ENCODE measurements around the gene INPP5A.
"Not testable (repeated sequence)": the region's sequence is repeated elsewhere in the genome, so short reads cannot be mapped to it uniquely, and the experiment has no call there.

INPP5A gene

DNA sequence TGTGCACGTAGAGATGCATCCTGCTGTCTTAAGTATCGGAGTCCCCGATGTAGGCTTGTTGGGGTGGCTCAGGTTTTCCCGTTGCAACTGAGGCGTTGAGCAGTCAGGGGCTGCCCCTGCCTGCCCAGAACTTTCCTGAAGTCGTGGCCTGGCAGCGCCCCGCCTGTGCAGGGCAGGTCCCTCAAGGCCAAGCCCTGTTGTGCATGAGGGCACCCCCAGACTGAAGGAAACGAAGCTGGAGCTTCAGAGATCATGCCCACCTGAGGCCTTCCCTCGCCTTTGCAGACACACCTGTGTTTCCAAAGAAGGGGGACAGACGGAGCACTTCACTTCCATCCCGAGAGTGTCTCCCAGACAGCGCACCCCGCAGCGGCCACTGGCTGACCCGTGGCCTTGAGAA lies 127.3 kb downstream of the INPP5A start:
- DNase-seq, result no peak

DNA sequence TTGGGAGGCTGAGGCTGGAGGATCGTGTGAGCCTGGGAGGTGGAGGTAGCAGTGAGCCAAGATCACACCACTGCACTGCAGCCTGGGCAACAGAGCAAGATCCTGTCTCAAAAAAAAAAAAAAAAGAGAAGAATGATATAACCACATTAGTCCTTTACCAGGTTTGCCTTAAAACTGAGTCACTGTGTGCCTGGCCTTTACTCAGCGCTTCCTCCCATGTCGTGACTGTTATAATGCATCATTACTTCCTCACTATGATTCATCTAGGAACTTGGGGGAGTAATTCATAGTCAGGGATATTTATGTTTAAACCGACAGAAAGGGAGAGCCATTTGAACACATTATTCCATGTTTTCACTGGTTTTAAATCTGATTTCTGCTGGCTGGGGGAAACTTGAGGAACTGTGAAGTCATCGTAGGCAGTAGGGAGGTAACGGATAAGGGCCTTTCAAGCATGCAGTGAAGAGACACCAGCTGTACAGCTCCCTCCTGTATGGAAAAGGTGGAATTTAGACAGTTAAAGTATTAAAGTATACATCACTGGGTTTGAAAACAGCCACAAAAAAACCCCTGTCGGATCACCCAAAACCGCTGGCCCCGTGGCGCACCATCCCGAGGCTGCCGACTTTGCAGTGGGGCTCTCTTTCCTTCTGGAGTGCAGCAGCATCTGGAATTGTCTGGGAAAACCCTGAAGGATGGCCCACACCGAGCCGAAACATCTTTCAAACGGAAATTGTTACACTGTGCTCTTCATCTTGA lies 128.5 kb downstream of the INPP5A start:
- no peak for DNase-seq

DNA sequence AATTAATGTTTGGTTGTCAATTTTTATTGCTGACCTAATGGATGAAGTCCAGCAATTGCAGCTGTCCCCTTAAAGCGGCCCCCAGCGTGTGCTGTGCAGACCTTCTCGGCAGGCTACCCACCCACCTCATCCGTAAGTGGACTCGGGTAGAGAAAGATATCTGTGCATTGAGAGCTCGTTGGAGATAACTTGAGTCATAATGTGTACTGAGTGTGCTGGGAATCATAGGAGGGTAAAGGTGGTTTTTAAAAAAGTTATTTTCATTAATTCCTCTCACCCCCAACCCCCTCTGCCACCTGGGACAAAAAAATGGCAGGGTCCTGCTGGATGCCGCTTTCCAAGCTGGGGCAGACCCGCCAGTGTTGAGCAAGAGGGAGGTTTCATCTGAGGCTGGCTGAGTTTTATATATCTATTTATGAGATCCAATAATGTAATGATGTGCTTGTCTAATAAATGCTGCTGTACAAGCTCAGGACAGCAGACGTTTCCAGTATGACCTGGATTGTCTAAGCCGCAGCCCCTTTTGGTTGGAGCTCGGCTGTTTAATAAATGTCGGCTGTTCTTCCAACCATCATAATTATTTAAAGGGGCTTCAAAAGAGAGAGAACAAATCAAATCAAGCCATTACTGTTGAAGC lies 129.2 kb downstream of the INPP5A start:
- DNase-seq, result no peak

DNA sequence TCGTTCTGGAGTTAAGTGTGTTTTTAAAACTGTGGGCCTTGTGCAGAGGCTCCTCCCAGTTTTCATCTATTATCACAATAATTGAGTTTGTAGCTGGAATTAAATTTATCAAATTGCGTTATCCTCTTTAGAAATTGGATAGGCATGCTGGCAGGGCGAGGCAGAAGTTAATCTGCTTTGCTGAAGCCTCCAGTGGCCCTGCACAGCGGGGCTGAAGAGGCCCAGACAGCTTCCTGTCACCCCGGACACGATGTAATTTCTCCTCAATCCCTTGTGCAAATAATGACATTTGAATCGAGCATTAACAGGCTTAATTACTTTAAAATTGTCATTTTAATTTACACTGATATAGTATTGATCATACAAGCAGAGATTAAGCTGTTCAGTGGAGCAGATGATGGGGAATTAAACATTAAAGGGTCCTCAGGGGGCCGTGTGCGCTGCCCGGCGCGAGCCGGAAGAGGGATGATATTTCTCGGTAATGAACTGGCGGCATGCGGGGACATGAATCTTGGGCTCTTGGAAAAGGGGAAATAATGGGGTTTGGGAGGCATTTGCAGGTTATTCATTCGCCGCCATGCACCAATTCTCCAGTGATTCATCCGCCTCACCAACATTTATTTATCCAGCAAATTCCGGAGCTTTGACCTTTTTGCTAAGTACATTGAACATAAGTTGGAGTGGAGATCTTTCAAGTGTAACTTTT lies 129.9 kb downstream of the INPP5A start:
- no peak for DNase-seq

DNA sequence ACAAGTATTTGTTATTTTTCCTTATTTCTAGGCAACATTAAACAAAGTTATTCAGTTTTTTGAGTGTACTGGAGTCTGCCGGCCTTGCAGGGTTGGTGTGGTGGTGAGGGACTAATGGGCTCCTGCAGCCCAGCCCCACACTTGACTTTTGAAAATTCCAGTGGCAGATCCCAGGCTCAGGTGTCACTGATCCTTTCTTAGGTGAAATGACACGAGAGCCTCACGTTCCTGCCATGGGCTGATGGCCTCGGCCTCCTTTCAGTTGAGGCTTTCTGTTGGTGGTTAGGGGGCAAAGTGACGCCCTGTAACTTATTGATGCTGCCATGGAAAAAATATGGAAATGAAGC lies 130.4 kb downstream of the INPP5A start:
- no peak for DNase-seq

DNA sequence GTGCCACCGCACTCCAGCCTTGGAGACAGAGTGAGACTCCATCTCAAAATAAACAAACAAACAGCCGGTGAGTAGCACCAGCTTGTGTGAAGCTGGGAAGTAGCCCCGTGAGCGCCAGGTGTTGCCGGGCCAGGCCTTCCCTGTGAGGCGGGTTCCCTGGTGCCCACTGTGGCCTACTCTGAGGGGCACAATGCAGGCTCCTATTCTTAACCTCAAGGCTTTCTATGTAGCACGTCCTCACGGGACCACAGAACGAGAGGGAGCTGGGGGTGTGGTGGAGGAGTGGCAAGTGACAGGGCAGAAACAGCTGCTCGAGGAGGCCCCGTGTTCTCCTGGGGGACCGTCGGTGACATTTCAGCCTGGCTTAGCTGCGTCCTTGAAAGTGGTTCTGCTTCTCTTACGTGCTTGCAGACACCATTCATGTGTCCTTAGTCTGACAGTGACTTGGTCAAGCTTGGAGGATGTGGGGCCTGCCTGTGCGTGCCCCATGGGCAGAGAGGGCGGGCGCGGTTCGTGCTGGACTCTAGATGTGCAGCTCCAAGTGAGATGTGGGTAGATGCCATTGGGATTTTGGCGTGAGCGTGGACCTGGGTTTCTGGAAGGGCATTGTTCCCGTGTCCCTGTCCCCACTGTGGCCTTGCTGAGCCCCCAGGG lies 131.7 kb downstream of the INPP5A start:
- DNase-seq, result no peak

DNA sequence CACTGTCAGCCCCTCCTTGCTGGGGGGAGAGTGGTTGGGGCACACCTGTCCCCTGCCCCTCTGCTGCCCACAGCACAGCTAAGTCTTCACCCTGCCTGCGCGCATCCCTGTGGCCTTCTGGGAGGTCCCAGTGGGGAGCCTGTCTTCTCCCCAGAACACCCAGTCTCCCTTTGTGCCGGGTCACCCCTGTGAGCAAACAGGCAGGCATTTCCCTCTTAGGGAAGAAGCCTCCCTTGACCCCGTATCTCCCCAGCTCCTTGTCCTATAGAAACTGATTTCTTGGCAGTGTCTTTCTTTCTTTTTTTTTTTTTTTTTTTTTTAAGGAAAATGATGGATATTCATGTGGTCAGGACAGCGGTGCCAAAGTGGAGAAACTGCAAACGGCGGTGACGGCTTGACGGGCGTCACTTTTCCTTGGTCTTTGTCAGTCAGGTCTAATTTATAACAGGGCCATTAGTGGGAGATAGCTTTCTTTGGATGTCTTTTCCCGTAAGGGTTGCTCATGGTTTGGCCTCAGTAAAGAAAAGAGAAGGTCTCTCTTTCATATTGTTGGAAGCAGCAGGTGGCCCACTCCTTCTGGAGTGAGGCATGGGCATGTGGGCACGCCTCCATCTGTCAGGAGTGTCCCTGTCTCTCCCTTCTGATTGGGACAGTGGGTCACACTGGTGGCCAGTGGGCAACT lies 133.1 kb downstream of the INPP5A start:
- no peak for DNase-seq

DNA sequence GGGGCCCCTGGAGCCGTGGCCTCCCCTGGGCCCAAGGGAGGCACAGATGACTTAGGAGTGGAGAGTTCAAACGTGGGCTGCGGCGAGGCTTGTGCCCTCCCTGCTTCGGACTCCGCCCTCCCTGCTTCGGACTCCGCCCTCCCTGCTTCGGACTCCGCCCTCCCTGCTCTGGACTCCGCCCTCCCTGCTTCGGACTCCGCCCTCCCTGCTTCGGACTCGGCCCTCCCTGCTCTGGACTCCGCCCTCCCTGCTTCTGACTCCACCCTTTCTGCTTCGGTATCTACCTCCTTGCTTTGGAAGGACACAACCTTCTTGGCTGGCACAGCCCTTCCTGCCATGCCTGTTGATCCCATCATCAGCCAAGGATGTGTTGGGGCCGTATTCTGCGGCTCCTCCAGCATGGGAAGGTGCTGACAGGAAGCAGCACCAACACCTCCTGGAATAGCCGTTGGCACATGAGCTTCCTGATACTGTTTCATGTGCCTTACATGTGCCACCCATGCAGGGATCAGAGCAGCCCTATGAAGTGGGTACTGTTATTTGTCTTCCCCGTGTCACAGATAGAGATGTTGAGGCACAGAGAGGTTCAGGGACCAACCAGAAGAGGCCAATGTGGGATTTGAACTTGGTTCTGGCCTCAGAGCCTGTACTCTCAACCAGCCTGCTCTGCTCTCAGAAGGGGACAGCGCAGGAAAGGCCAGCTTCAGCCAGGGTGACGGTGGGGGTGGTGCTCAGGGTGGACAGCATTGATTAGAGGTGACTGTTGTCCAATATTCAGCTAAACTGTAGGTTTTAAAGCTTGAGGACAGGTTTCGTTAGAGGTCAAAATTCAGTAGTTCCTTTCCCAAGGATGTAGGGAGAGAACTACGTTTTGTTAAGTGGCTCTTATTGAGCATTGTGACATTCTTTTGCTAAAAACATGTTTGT lies 133.9 kb downstream of the INPP5A start:
- DNase-seq, result no peak

DNA sequence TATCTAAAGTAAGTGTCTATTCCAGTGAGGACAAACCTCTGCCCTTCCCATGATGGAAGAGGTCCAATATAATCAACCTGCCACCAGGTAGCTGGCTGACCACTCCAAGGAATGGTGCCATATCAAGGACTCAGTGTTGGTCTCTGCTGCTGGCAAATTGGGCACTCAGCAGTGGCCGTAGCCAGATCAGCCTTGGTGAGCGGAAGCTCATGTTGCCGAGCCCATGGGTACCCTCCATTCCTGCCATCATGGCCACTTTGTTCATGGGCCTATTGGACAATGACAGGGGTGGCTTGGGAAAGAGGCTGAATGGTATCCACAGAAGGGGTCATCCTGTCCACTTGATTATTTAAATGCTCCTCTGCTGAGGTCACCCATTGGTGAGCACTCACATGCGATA lies 136.2 kb downstream of the INPP5A start:
- DNase-seq, result not testable (repeated sequence)

DNA sequence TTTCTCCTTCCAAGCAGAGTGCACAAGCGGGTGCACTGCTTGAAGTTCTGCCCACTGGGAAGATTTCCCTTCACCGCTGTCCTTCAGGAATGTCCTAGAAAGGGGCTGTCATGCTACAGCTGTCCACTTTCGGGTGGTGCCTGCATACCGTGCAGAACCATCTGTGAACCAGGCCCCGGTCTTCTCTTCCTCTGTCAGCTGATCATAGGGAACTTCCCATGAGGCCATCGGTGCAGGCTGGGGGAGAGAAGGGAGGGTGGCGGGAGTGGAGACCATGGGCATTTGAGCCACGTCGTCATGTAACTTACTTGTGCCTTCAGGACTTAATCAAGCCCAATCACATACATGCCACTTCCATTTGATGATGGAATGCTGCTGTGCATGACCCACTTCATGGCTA lies 136.7 kb downstream of the INPP5A start:
- no peak for DNase-seq

DNA sequence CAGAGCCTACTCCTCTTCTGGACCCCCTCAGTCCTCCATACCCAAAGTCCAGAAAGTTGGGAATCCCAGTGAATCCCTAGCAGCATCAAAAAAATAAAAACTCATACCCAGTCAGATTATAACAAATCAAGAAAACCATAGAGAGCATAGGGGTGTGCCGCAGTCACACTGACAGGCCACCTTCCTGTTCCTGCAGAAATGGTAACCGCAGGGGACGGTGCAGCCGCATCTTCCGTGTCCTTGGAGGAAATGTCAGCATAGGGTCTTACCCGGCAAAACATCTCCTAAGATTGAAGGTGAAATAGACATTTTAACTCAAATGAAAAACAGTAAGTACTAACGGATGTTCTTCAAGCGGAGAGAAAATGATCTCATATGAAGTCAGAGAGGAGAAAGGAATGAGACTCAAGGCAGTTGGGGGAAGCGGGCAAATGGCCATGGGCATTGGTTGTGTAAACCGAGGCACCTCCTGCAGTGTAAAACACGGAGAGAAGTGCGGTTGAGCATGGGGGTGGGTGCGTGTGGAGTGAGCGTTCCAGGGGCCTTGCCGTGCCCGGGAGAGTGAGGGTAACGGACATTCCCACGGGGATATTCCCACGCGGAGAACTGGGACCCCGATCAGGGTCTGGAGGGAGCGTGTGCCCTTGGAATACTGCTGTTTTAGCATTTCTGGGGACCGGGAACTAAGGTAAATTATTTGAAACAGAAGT lies 137.6 kb downstream of the INPP5A start:
- no peak for DNase-seq

DNA sequence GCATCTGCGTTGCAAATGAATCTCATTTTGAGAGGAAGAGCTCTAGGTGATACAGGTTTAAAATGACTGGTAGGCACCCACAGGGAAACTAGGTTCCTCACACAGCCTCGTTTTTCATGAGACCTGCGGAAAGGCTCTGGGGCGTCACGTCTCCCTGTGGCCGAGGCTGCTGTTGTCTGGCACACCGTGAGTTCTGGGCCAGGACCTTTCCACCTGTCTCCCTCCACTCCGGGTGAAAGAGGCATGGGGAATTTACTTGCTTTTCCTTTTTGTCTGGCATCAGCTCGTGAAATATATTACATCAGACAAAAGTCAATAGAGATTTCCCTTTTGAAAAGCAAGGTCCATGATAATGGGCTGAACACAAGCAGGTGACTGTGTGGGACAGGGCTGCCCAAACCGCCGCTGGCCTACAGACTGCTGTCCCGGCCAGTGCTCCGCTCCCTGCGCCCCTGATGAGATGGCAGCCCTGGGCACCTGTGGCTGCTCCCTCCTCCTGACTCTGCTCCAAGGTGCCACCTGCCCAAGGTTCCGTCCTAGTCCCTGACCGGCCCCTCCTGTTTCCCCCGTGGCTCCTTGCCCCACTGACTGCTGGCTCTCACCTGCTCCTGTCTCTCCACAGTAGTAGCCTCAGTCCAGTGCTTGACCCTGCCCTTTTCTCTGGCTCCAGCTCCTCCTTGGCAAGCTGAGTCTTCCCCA lies 138.8 kb downstream of the INPP5A start:
- no peak for DNase-seq

DNA sequence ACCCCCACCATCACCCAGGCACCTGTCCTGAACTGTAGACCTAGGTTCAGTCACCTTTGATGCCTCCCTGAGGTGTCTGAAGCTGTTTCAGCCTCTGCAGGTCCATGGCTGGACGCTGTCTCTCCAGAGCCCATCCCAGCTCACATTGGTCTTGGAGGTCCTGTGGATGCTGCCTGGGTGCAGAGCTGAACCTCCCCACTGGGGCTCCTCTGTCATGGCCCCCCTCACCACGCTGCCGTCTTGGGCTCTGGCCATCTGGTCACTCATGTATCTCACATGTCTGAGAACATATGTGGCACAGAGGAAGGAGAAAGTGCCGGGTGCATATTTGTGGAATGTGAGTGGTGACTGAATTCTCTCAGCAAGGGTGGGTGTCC lies 139.5 kb downstream of the INPP5A start:
- DNase-seq, result no peak

DNA sequence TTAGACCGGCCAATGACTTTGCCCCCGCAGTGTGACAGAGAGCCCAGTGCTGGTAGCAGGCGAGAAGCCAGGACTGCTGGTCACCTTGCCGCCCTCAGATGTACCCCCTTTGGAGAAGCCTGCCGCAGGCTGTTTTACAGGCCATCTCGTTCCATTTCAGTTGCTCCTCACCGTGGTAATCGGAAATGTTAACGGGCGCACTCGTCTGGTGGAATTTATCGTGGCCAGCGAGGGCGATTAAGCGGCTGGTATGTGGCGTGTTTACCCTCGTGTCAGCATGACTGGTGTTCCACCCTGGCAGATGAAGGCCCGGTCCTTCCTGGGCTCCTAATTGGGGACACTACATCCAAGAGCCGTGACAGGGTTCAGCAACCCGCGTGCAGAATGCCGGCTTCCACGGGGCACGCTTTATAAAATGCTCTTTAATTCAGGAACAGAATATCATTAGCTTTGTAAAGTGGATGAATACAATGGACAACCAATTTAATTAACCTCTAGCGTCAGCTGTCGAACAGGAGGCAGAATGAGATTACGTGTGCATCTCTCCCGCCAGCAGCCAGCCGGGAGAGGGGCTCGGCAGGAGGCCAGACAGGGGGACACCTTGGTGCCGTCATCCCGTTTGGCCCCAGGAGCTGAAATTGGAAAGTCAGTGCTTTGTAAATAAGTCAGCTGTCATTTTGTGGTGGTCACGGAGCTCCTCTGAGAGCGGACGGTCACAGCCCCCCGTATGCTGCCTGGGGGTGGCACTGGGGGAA lies 140.1 kb downstream of the INPP5A start:
- no peak for DNase-seq

DNA sequence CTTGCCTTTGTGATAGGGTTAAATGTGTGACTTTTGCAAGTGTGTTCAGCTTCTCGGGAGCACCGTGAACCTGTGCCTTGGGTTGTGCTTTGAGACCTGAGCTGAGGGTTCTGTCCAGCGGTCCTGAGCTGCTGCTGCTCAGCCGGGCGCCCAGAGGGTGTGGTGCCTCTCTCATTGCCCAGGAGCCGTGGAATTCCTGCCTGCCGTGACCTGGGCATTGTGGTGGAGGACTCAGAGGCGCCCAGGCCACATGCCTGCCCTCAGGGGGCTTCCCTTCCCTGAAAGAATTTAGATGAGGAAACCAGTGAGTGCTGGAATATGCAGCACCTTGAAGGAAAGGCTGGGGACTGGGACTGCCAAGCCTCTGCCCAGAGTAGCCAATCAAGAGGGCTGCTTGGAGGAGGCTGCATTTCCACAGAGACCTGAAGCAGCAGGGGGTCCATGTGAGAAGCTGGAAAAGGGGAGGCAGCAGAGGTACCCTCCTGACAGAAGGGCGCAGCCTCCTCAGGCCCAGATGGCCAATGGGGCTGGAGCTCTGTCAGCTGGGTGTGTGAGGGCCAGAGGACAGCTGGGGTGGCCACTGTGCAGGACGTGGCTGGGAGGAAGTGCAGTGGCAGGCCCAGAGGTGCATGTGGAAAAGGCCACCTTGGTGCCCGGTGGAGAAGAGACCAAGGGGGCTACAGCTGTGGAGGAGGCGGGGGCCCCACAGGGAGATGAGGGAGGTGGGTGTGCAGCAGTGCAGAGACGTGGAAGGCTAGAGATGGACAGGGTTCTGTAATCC lies 141.0 kb downstream of the INPP5A start:
- no peak for DNase-seq

DNA sequence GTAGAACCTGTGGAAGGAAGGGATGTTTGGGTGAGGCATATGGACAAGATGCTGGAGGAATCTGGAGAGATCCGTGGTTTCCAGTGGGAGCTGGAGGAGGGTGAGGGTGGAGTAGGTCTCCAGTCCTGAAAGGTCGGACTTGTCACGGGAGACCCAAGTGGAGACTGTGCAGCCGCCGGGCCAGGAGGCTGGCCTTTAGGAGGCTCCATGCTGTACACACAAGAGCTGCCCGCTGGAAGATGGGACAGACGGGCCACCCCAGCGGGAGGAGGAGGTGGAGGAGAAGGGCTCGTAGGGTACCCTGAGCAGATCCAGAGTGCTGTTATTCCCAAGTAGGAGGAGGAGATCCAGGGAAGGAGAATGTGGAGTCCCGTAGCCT lies 141.6 kb downstream of the INPP5A start:
- DNase-seq, result no peak

DNA sequence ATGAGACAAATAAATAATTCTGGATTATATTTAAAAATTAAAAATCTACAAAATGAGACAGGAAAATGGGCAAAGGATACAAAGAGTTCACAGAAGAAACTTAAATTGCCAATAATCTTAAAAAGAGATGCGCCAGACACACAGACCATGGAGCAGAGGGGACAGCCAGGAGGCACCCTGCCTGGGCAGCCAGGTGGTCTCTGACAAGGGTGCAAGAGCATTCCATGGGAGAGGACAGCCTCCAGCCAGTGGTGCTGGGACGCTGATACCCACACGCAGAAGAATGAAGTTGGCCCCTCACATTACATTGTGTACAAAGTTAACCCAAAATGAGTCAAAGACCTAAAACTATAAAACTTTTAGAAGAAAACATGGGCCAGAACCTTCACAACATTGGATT lies 142.1 kb downstream of the INPP5A start:
- no peak for DNase-seq

DNA sequence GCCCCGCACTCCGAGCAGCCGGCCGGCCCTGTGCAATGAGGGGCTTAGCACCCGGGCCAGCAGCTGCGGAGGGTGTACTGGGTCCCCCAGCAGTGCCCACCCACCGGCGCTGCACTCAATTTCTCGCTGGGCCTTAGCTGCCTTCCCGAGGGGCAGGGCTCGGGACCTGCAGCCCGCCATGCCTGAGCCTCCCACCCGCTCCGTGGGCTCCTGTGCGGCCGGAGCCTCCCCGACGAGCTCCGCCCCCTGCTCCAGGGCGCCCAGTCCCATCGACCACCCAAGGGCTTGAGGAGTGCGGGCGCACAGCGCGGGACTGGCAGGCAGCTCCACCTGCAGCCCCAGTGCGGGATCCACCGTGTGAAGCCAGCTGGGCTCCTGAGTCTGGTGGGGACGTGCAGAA lies 143.2 kb downstream of the INPP5A start:
- not testable (repeated sequence) for DNase-seq

Measured in NCI-H526 treated with DMSO at 0.1 percent for 48 hours (cell line).